ENCODE data around the gene NXT1.
"Not testable (repeated sequence)": the region's sequence is repeated elsewhere in the genome, so short reads cannot be mapped to it uniquely, and the experiment has no call there.

NXT1 gene

GRCh38 chr20:23331450-23332350, 18.9 kb upstream of the NXT1 start:
- DNase-seq = peak; percentile 9

- no peak for DNase-seq
Measured at GRCh38 chr20:23332467-23332866, 18.1 kb upstream of the NXT1 start.

GRCh38 chr20:23334111-23334510, 16.5 kb upstream of the NXT1 start:
- no peak for DNase-seq

GRCh38 chr20:23335521-23335920, 15.1 kb upstream of the NXT1 start:
- DNase-seq = no peak

- DNase-seq = no peak
Measured at GRCh38 chr20:23336476-23336875, 14.1 kb upstream of the NXT1 start.

GRCh38 chr20:23337312-23337711, 13.3 kb upstream of the NXT1 start:
- DNase-seq = no peak

- DNase-seq = no peak
Measured at GRCh38 chr20:23339986-23340385, 10.6 kb upstream of the NXT1 start.

GRCh38 chr20:23340524-23340923, 10.1 kb upstream of the NXT1 start:
- peak; percentile 62 for DNase-seq

GRCh38 chr20:23341073-23341472, 9.5 kb upstream of the NXT1 start:
- DNase-seq = no peak

- no peak for DNase-seq
Measured at GRCh38 chr20:23343590-23343989, 7.0 kb upstream of the NXT1 start.

GRCh38 chr20:23344336-23344735, 6.3 kb upstream of the NXT1 start:
- DNase-seq = no peak

GRCh38 chr20:23346002-23346401, 4.6 kb upstream of the NXT1 start:
- no peak for DNase-seq

- DNase-seq = no peak
Measured at GRCh38 chr20:23347791-23348190, 2.8 kb upstream of the NXT1 start.

- not testable (repeated sequence) for DNase-seq
Measured at GRCh38 chr20:23348510-23348909, 2.1 kb upstream of the NXT1 start.

GRCh38 chr20:23349338-23350195, 1.0 kb upstream of the NXT1 start:
- DNase-seq = no peak

- DNase-seq = peak; percentile 22
Measured at GRCh38 chr20:23350904-23351838, 580 bp downstream of the NXT1 start.

- DNase-seq = no peak
Measured at GRCh38 chr20:23356203-23356602, 5.6 kb downstream of the NXT1 start.

- DNase-seq = peak; percentile 100
Measured at GRCh38 chr20:23357767-23358562, 7.4 kb downstream of the NXT1 start.

GRCh38 chr20:23358563-23358906, 7.9 kb downstream of the NXT1 start:
- no peak for DNase-seq

GRCh38 chr20:23358923-23359593, 8.5 kb downstream of the NXT1 start:
- DNase-seq = no peak

- no peak for DNase-seq
Measured at GRCh38 chr20:23360531-23360930, 9.9 kb downstream of the NXT1 start.
